Heart left ventricle (tissue), 16 donors: Measurements from ENCODE around the gene RBAK. TPM values are rescaled to one million over a fixed set of nuclear protein-coding genes. Genes with fewer than 3 reads are reported as not detected.

Source experiments
- ATAC-seq, 4 donors: fragments of 200-7000 bp; cut with Tn5 transposase; one replicate each; pipeline ENCODE4 v1.9.1; 2020 to 2022; ENCODE audit warnings: moderate library complexity in 4 of 4, mild to moderate bottlenecking in 3 of 4, moderate number of reproducible peaks in 1 of 4
- DNase-seq, 5 donors: peaks; one replicate each; pipeline ENCODE4 v3.0.0-alpha.2; 2020
- H3K27ac ChIP-seq, 12 donors: fragments of 200-600 bp; sonication (generic) in 4 of 12; one replicate each; pipeline versions ENCODE4 v1.5.0 to v1.8.0; 2016 to 2022; ENCODE audit warnings: mild to moderate bottlenecking in 2 of 12
- H3K27me3 ChIP-seq, 9 donors: fragments of 200-600 bp; sonication (generic) in 2 of 9; one replicate each; pipeline versions ENCODE4 v1.5.1 to v1.8.0; 2016 to 2022; ENCODE audit warnings: mild to moderate bottlenecking in 3 of 9
- H3K36me3 ChIP-seq, 9 donors: fragments of 200-600 bp; sonication (generic) in 2 of 9; one replicate each; pipeline versions ENCODE4 v1.5.0 to v1.8.0; 2018 to 2022; ENCODE audit warnings: mild to moderate bottlenecking in 2 of 9
- H3K4me1 ChIP-seq, 12 donors: fragments of 200-600 bp; sonication (generic) in 4 of 12; one replicate each; pipeline versions ENCODE4 v1.5.0 to v1.8.0; 2016 to 2022; ENCODE audit warnings: mild to moderate bottlenecking in 3 of 12
- H3K4me3 ChIP-seq, 12 donors: fragments of 200-600 bp; sonication (generic) in 4 of 12; one replicate each; pipeline versions ENCODE4 v1.5.0 to v1.8.0; 2017 to 2022; ENCODE audit warnings: mild to moderate bottlenecking in 9 of 12, moderate library complexity in 4 of 12
- H3K9me3 ChIP-seq, 12 donors: fragments of 200-600 bp; sonication (generic) in 4 of 12; one replicate each; pipeline versions ENCODE4 v1.5.0 to v1.8.0; 2016 to 2022; ENCODE audit warnings: mild to moderate bottlenecking in 1 of 12
- CTCF ChIP-seq, 12 donors: fragments of 200-600 bp; sonication (generic) in 4 of 12; IDR thresholded peaks; one replicate each; pipeline versions ENCODE4 v1.5.0 to v1.8.0; 2018 to 2022; ENCODE audit warnings: antibody characterized with exemption in 12 of 12, mild to moderate bottlenecking in 5 of 12
- POLR2A ChIP-seq, 2 donors: fragments of 450-650 bp; IDR thresholded peaks; one replicate each; pipeline ENCODE4 v1.6.1; 2017; ENCODE audit warnings: antibody characterized with exemption in 2 of 2, mild to moderate bottlenecking in 2 of 2, moderate library complexity in 2 of 2
- WGBS, 4 donors: extraction: QIAGEN DNeasy Blood & Tissue Kit in 2 of 4; methylation state at CpG; one replicate each; pipeline versions ENCODE4 v1.1.5 to v1.1.7; 2013 to 2018; 5-methylcytosine and 5-hydroxymethylcytosine counted together
- intact Hi-C, 10 donors: fragments of 100-400 bp; cut with DNase I; formaldehyde crosslinking; loops; one replicate each; pipeline versions ENCODE4 v1.11.1 to v1.14.2; 2022
- polyA plus RNA-seq, 2 donors: library from polyadenylated mRNA; stranded (reverse); fragments of 200-250 nt; gene quantifications; one replicate each; pipeline ENCODE4 v1.2.3, GENCODE V29; 2013
- total RNA-seq, 9 donors: library from RNA; depleted of rRNA in 2 of 9; stranded (reverse); fragments of >200 nt in 2 of 9; fragmentation: NEBNext Ultra II Directional in 3 of 9; extraction: Animal tissue kit (Norgen Biotek cat#: 25700) in 3 of 9; gene quantifications; one replicate each; pipeline versions ENCODE4 v1.1.0 to v1.2.4, GENCODE V29; 2016 to 2023
- donor health status: ischemic (EF 13 %, LVEDD 7.1; RV severe dilation, severe dysfunction).
- donor health status: healthy with polysubstance abuse.
- donor health status: DM: no; HTN: yes; CAD: no.
- donor health status: DM: no; HTN: no; CAD: no.
- donor health status: ischemic (EF 25% LVEDD 6.9; RV normal size, moderate dysfunction).
- donor health status: ischemic (EF 25% LVEDD 5.7; RV mildly dilated, moderate dysfunction).
- donor health status: healthy.
- donor health status: DM: yes; HTN: yes; CAD: no.
- donor health status: ischemic (EF 35%, LVEDD 5.7; RV mildly dilated, moderate dysfunction).
- donor health status: nonischemic (EF 11% LVEDD 7.7; RV severe dilation, severe dysfunction).
- donor health status: DM: yes; HTN: yes; CAD: no.
- donor health status: PGD.
- donor health status: ischemic (EF 29% LVEDD 5.4; RV normal size, mild dysfunction).
- donor health status: nonischemic (EF 23%, LVEDD 6.1; RV moderate dilation, normal function).

RBAK gene
- total and polyA plus RNA-seq, 11 donors, result 4.2 to 10.6 (median 8.1) TPM

GRCh38 chr7:5117095-5117970, 71.7 kb downstream of the RBAK start:
- H3K27ac ChIP-seq, result no peak overlapping the region
- 86 to 89% (median 87%) methylated on average over 47 to 56 of the region's 56 CpGs for WGBS, 4 donors
- no peaks in the 10 kb centered on the region for H3K9me3 ChIP-seq
- no peak for DNase-seq
- H3K4me3 ChIP-seq, result no peak overlapping the region
- TF ChIP-seq POLR2A (IDR thresholded peaks at IDR 0.05), result no peak
- no peak for TF ChIP-seq CTCF (IDR thresholded peaks at IDR 0.05)
- intact Hi-C loops, result no loop called here
- no peaks in the 10 kb centered on the region for H3K4me1 ChIP-seq
- H3K27me3 ChIP-seq, result peaks cover 0 to 10% (median 0%) of the 10 kb centered on the region in 9 donors
- H3K36me3 ChIP-seq, result no peaks in the 10 kb centered on the region
- ATAC-seq, result peak in 1 of 4 donors; percentile 20

Other genes starting within 250 kb of the RBAK start
- gene PAPOLB, start 183.8 kb upstream of the RBAK start, total RNA-seq, result under 1 TPM in 4 of 9 donors, not detected in 5; 0.05 to 0.38 (median 0.09) TPM
- under 1 TPM; 0.03 to 0.11 TPM for gene PAPOLB, start 183.8 kb upstream of the RBAK start, polyA plus RNA-seq
- gene RADIL, start 162.1 kb upstream of the RBAK start, total RNA-seq, result 1 to 10 TPM; 1.1 to 9.0 (median 3.4) TPM
- 1 to 10 TPM; 2.1 to 3.5 TPM for gene RADIL, start 162.1 kb upstream of the RBAK start, polyA plus RNA-seq
- not detected for gene MMD2, start 86.7 kb upstream of the RBAK start, total RNA-seq
- gene MMD2, start 86.7 kb upstream of the RBAK start, polyA plus RNA-seq, result not detected
- 10 to 100 TPM; 39.0 to 90.4 (median 51.1) TPM for gene WIPI2, start 144.4 kb downstream of the RBAK start, total RNA-seq
- 10 to 100 TPM; 18.6 to 43.1 TPM for gene WIPI2, start 144.4 kb downstream of the RBAK start, polyA plus RNA-seq
- gene SLC29A4, start 237.1 kb downstream of the RBAK start, total RNA-seq, result 1 to 10 TPM; 1.6 to 7.3 (median 3.0) TPM
- gene SLC29A4, start 237.1 kb downstream of the RBAK start, polyA plus RNA-seq, result 1 to 10 TPM; 4.7 to 5.2 TPM